Right lobe of liver (tissue), 4 donors: ENCODE results near the gene WIZ.

Experiments
- POLR2A ChIP-seq: fragments of 450-650 bp; IDR thresholded peaks from one replicate; pipeline ENCODE4 v1.6.1; 2017; ENCODE audit warnings: antibody characterized with exemption, mild to moderate bottlenecking
- TF ChIP-seq, protein P1 (sequence below), 4 donors: fragments of 200-600 bp in 3 of 4; fragments of 450-650 bp in 1 of 4; IDR thresholded peaks; one replicate each; pipeline versions ENCODE4 v1.5.1 to v1.8.0; 2016 to 2022; ENCODE audit warnings: antibody characterized with exemption in 4 of 4, mild to moderate bottlenecking in 2 of 4
- donor health status: DM: no; HTN: no; CAD: no.
- donor health status: DM: no; HTN: no; CAD: no.
- donor health status: DM: no; HTN: yes; CAD: no.

DNA sequence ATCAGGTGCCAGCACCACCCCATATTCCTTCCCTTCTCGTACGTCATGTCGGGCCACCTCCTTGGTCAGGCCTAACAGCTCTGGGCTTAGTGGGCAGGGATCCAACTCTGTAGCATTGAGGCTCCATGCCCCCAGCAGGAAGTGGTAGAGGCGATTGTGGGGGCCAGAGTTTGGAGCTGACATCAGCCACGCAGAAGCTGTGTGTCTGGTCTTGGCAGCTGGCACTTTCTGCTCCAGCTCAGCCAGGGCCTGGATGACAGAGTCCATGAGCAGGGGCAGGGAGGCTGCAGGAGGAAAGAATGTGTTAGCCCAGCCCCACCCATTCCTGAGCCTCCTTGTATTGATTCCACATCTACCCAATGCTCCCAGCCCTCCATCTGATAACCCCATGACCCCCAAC is 26.6 kb upstream of the WIZ start:
- TF ChIP-seq, protein P1, sequence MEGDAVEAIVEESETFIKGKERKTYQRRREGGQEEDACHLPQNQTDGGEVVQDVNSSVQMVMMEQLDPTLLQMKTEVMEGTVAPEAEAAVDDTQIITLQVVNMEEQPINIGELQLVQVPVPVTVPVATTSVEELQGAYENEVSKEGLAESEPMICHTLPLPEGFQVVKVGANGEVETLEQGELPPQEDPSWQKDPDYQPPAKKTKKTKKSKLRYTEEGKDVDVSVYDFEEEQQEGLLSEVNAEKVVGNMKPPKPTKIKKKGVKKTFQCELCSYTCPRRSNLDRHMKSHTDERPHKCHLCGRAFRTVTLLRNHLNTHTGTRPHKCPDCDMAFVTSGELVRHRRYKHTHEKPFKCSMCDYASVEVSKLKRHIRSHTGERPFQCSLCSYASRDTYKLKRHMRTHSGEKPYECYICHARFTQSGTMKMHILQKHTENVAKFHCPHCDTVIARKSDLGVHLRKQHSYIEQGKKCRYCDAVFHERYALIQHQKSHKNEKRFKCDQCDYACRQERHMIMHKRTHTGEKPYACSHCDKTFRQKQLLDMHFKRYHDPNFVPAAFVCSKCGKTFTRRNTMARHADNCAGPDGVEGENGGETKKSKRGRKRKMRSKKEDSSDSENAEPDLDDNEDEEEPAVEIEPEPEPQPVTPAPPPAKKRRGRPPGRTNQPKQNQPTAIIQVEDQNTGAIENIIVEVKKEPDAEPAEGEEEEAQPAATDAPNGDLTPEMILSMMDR (IDR thresholded peaks at IDR 0.05), result no peak
- TF ChIP-seq POLR2A, result no peak
